ENCODE data around the gene DBH.

DNA sequence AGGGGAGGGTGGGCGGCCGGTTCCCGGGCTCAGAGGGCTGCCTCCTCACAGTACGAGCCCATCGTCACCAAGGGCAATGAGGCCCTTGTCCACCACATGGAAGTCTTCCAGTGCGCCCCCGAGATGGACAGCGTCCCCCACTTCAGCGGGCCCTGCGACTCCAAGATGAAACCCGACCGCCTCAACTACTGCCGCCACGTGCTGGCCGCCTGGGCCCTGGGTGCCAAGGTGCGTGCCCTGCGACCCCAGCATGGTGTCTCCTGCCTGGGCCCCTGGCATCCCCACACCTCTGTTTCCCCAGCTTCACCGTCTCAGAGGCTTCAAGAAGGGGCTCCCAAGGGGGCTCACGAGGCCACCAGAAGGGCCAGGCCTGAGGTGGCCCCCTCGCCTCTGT, 7.2 kb downstream of the DBH start:
- TF ChIP-seq, protein P1, sequence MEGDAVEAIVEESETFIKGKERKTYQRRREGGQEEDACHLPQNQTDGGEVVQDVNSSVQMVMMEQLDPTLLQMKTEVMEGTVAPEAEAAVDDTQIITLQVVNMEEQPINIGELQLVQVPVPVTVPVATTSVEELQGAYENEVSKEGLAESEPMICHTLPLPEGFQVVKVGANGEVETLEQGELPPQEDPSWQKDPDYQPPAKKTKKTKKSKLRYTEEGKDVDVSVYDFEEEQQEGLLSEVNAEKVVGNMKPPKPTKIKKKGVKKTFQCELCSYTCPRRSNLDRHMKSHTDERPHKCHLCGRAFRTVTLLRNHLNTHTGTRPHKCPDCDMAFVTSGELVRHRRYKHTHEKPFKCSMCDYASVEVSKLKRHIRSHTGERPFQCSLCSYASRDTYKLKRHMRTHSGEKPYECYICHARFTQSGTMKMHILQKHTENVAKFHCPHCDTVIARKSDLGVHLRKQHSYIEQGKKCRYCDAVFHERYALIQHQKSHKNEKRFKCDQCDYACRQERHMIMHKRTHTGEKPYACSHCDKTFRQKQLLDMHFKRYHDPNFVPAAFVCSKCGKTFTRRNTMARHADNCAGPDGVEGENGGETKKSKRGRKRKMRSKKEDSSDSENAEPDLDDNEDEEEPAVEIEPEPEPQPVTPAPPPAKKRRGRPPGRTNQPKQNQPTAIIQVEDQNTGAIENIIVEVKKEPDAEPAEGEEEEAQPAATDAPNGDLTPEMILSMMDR (IDR thresholded peaks at IDR 0.05): no peak
- TF ChIP-seq EZH2 (IDR thresholded peaks at IDR 0.05; ENCODE audit: borderline replicate concordance, insufficient read depth, low read depth, low read length, poor library complexity, severe bottlenecking): no peak
